GM12878 (cell line): ENCODE measurements around the gene MOV10L1.

Experiments used
- CHD2 ChIP-seq: IDR thresholded peaks from 2 replicates; pipeline ENCODE4 v1.6.1; 2011; ENCODE audit warnings: low read depth, low read length, improper control_type of control experiment, borderline replicate concordance
- EP300 ChIP-seq, 2 experiments: fragments of 150-350 bp in 1 of 2; IDR thresholded peaks; 2 replicates each; pipeline ENCODE4 v1.6.1; 2011 to 2012; ENCODE audit warnings: low read depth in 2 of 2, low read length in 2 of 2, borderline replicate concordance in 1 of 2, improper control_type of control experiment in 1 of 2, inconsistent platforms in 1 of 2; ENCODE audit not compliant: control insufficient read depth in 1 of 2
- ESRRA ChIP-seq: IDR thresholded peaks from 2 replicates; pipeline ENCODE4 v1.6.1; 2012; ENCODE audit warnings: mild to moderate bottlenecking, low read length, improper control_type of control experiment
- HDGF ChIP-seq: fragments of 450-650 bp; IDR thresholded peaks from 2 replicates; pipeline ENCODE4 v1.6.1; 2016; ENCODE audit warnings: antibody characterized with exemption
- POLR2A ChIP-seq: IDR thresholded peaks from 2 replicates; pipeline ENCODE4 v1.6.1; 2011; ENCODE audit warnings: low read depth, mild to moderate bottlenecking, low read length
- SMARCA5 ChIP-seq: fragments of 450-650 bp; IDR thresholded peaks from 2 replicates; pipeline ENCODE4 v1.6.1; 2017; ENCODE audit warnings: mild to moderate bottlenecking
- TF ChIP-seq, protein P1 (sequence below), 3 experiments: IDR thresholded peaks in 2 of 3; conservative IDR thresholded peaks in 1 of 3; 2 replicates each; pipeline ENCODE4 v1.5.1; 2011; ENCODE audit warnings: low read depth in 3 of 3, low read length in 3 of 3, mild to moderate bottlenecking in 3 of 3, control low read depth in 2 of 3, moderate library complexity in 2 of 3, inconsistent platforms in 1 of 3, mixed read lengths in 1 of 3; ENCODE audit not compliant: control insufficient read depth in 2 of 3, insufficient read depth in 1 of 3; ENCODE audit errors: extremely low read depth in 1 of 3
- TF ChIP-seq, protein P2 (sequence below): IDR thresholded peaks from 2 replicates; pipeline ENCODE4 v1.6.1; 2011; ENCODE audit warnings: borderline replicate concordance, low read depth, mild to moderate bottlenecking, moderate library complexity, mixed read lengths, low read length; ENCODE audit not compliant: insufficient read depth; ENCODE audit errors: extremely low read length

DNA sequence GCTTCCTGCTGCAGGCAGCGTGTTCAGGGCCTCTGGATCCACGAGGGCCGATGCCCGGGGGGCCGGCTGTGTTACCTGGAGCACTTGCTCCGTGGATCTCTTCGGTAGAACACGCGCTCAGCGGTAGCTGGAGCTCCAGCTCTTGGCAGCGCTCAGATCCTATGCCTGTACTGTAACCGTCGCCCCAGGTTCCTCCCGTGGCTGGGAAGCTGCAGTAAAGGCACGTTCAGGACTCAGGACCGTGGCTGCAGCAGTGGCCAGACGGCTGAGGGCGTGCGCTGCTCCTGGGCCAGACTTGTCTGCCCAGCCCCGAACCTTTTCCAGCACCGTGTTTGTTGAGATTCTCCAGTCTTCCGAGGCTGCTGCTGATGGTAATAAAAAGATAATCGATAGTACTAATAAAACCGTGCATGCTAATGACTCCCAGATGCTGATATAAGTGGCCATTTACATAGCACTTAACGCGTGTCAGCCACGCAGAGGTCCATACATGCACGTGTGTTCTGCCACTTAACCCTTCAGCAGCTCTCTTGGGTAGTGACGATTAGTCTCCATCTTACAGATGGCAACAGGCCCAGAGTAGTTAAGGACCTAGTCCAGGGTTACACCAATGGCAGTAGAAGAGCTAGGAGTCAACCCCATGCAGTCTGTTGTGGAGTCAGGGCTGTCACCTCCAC, 1.4 kb downstream of the MOV10L1 start:
- TF ChIP-seq, protein P1, sequence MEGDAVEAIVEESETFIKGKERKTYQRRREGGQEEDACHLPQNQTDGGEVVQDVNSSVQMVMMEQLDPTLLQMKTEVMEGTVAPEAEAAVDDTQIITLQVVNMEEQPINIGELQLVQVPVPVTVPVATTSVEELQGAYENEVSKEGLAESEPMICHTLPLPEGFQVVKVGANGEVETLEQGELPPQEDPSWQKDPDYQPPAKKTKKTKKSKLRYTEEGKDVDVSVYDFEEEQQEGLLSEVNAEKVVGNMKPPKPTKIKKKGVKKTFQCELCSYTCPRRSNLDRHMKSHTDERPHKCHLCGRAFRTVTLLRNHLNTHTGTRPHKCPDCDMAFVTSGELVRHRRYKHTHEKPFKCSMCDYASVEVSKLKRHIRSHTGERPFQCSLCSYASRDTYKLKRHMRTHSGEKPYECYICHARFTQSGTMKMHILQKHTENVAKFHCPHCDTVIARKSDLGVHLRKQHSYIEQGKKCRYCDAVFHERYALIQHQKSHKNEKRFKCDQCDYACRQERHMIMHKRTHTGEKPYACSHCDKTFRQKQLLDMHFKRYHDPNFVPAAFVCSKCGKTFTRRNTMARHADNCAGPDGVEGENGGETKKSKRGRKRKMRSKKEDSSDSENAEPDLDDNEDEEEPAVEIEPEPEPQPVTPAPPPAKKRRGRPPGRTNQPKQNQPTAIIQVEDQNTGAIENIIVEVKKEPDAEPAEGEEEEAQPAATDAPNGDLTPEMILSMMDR (IDR thresholded peaks at IDR 0.05 in 2 of 3, conservative IDR thresholded peaks at IDR 0.05 in 1 of 3; ENCODE audit: control insufficient read depth in 2 of 3, extremely low read depth in 1 of 3, insufficient read depth in 1 of 3, low read depth in 3 of 3, low read length in 3 of 3), result no peak
- TF ChIP-seq ESRRA (no peak), POLR2A (no peak), SMARCA5 (no peak), CHD2 (no peak), EP300 (IDR thresholded peaks at IDR 0.05; ENCODE audit: borderline replicate concordance in 1 of 2, control insufficient read depth in 1 of 2, low read depth in 2 of 2, low read length in 2 of 2) (no peak), HDGF (no peak)
- TF ChIP-seq, protein P2, sequence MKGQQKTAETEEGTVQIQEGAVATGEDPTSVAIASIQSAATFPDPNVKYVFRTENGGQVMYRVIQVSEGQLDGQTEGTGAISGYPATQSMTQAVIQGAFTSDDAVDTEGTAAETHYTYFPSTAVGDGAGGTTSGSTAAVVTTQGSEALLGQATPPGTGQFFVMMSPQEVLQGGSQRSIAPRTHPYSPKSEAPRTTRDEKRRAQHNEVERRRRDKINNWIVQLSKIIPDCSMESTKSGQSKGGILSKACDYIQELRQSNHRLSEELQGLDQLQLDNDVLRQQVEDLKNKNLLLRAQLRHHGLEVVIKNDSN, result no peak
